ENCODE results near the gene ADARB1. TPM values are rescaled to one million over a fixed set of nuclear protein-coding genes. Genes with fewer than 3 reads are reported as not detected.

Gene ADARB1
- total RNA-seq, 1 experiment from 2014 or later = 14.1 TPM

DNA sequence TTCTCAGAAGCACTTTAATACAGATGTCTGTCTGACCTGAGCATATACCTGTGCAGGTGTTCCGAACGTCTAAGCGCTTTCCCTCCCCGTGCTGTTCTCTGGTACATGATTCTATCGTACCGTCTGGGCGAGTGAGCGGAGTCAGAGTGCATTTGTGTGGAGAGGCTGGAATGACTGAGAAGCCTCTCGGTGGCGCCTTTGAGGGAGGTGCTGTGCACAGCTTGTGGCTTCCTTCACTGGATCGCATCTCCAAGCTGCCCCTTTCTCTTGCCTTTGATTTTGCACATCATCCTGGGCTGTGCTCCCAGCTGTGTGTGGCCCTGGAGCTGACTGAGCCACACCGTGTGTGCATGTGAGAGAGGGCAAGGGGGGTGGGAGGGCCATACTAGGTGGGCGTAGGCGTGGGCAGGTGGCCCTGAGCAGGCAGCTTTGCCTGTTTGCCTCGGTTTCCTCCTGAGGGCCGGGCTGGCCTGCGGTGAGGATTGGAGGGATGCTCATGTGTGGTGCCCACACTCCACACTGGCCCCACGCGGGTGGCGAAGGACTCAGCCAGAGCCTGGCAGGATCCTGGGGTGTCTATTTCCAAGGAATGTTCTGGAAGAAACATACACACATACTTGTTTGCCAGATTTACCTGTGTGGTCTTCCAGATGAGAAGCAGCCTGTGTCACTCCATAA is 105.3 kb downstream of the ADARB1 start:
- Histone ChIP-seq H3K9me2 (replicated peaks; ENCODE audit: low read length) (no peaks in the 10 kb centered on the region), H3K27me3 (ENCODE audit: low read length) (no peaks in the 10 kb centered on the region), H3K27ac (ENCODE audit: low read length) (no peak overlapping the region), H3K9ac (ENCODE audit: low read length) (no peak overlapping the region), H3K4me2 (ENCODE audit: low read length) (no peak overlapping the region), H3K36me3 (ENCODE audit: low read depth, low read length) (no peaks in the 10 kb centered on the region), H3K9me3 (ENCODE audit: low read length) (no peaks in the 10 kb centered on the region), H3K4me1 (ENCODE audit: insufficient read depth, low read length) (peaks cover 11% of the 10 kb centered on the region), H2AFZ (ENCODE audit: low read length) (no peak overlapping the region), H3K79me2 (ENCODE audit: low read length) (no peaks in the 10 kb centered on the region), H3F3A (ENCODE audit: low read length, unreplicated experiment) (no peaks in the 10 kb centered on the region), H4K20me1 (ENCODE audit: low read length) (no peaks in the 10 kb centered on the region), H3K4me3 (ENCODE audit: low read length) (no peak overlapping the region)
- CTCF ChIA-PET = no interaction called here
- POLR2A ChIA-PET (ENCODE audit: unreplicated experiment) = no interaction called here
- ATAC-seq (no peak), DNase-seq (no peak)
- no peak for TF ChIP-seq CTCF (conservative IDR thresholded peaks at IDR 0.05; ENCODE audit: low read depth, low read length)
- no peak for TF ChIP-seq EZH2phosphoT487 (IDR thresholded peaks at IDR 0.05; ENCODE audit: borderline replicate concordance, low read length)
- no peak for TF ChIP-seq EZH2 (IDR thresholded peaks at IDR 0.05; ENCODE audit: low read length, unreplicated experiment)
- no TSS peak for BruUV-seq (replicated peaks)
- intact Hi-C loops (cut with micrococcal nuclease) = no loop called here

DNA sequence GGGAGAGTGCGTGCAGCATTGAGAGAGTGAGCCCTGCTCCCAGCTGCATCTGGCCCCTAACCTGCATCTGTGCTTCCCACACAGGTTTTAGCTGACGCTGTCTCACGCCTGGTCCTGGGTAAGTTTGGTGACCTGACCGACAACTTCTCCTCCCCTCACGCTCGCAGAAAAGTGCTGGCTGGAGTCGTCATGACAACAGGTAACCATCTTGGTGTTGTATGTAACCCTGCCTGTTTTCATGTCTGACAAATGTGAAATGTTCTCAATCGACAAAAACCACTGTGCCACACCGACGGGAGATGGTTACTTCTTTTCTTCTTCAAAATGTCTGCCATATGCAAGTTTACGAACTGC is 105.8 kb downstream of the ADARB1 start:
- H3K27ac ChIP-seq (ENCODE audit: low read length) = no peak overlapping the region
- POLR2A ChIA-PET (ENCODE audit: unreplicated experiment) = no interaction called here
- BruUV-seq (replicated peaks) = no TSS peak

More for the DNA sequence above, 105.8 kb downstream of the ADARB1 start:
- Histone ChIP-seq H3K4me2 (ENCODE audit: low read length) (no peak overlapping the region), H3F3A (ENCODE audit: low read length, unreplicated experiment) (no peaks in the 10 kb centered on the region), H2AFZ (ENCODE audit: low read length) (no peak overlapping the region), H3K9me3 (ENCODE audit: low read length) (no peaks in the 10 kb centered on the region), H3K4me1 (ENCODE audit: insufficient read depth, low read length) (peaks cover 5% of the 10 kb centered on the region), H3K4me3 (ENCODE audit: low read length) (no peak overlapping the region), H3K79me2 (ENCODE audit: low read length) (no peaks in the 10 kb centered on the region), H3K36me3 (ENCODE audit: low read depth, low read length) (peaks cover 2% of the 10 kb centered on the region; the same call in 1 of the 2 replicates), H3K27me3 (ENCODE audit: low read length) (no peaks in the 10 kb centered on the region), H3K9ac (ENCODE audit: low read length) (no peak overlapping the region), H3K9me2 (replicated peaks; ENCODE audit: low read length) (no peaks in the 10 kb centered on the region), H4K20me1 (ENCODE audit: low read length) (no peaks in the 10 kb centered on the region)
- no peak for ATAC-seq
- DNase-seq = no peak
- CTCF ChIA-PET = no interaction called here
- TF ChIP-seq EZH2phosphoT487 (IDR thresholded peaks at IDR 0.05; ENCODE audit: borderline replicate concordance, low read length) (no peak), CTCF (conservative IDR thresholded peaks at IDR 0.05; ENCODE audit: low read depth, low read length) (no peak), EZH2 (IDR thresholded peaks at IDR 0.05; ENCODE audit: low read length, unreplicated experiment) (no peak)
- intact Hi-C loops (cut with micrococcal nuclease) = no loop called here

All from PC-3 (cell line).